Astrocyte of the spinal cord (primary cell): ENCODE measurements around the gene KIAA2012.

Experiments
- DNase-seq: peaks from one replicate; pipeline ENCODE4 v3.0.0; 2011; ENCODE audit warnings: low read depth, low spot score
- H3K4me3 ChIP-seq: 2 replicates; pipeline ENCODE4 v1.5.1; 2011; ENCODE audit warnings: low read depth, mild to moderate bottlenecking, low read length, moderate library complexity
- CTCF ChIP-seq: IDR thresholded peaks from 2 replicates; pipeline ENCODE4 v1.5.1; 2012; ENCODE audit warnings: low read depth, mild to moderate bottlenecking, low read length, inconsistent platforms
- in situ Hi-C: cut with HindIII; loops from 2 replicates; pipeline ENCODE4 v1.10.0; 2017; ENCODE audit warnings: low sequenced_read_pairs

Gene KIAA2012

GRCh38 chr2:202157211-202157990 lies 84.3 kb downstream of the KIAA2012 start:
- no peak for TF ChIP-seq CTCF
- in situ Hi-C loops: no loop called here
- no peak overlapping the region for H3K4me3 ChIP-seq
- DNase-seq: no peak

GRCh38 chr2:202158796-202159195 lies 85.7 kb downstream of the KIAA2012 start:
- TF ChIP-seq CTCF: peak; percentile 60
- peak; percentile 37 for DNase-seq
- no peak overlapping the region for H3K4me3 ChIP-seq
- in situ Hi-C loops: no loop called here

GRCh38 chr2:202161151-202161835 lies 88.2 kb downstream of the KIAA2012 start:
- TF ChIP-seq CTCF: no peak
- no peak for DNase-seq
- in situ Hi-C loops: no loop called here
- H3K4me3 ChIP-seq: no peak overlapping the region

GRCh38 chr2:202164411-202164810 lies 91.4 kb downstream of the KIAA2012 start:
- no peak overlapping the region for H3K4me3 ChIP-seq
- TF ChIP-seq CTCF: no peak
- in situ Hi-C loops: no loop called here
- no peak for DNase-seq

GRCh38 chr2:202165208-202165607 lies 92.2 kb downstream of the KIAA2012 start:
- no peak for TF ChIP-seq CTCF
- no peak overlapping the region for H3K4me3 ChIP-seq
- in situ Hi-C loops: no loop called here
- no peak for DNase-seq

GRCh38 chr2:202165945-202166344 lies 92.9 kb downstream of the KIAA2012 start:
- H3K4me3 ChIP-seq: no peak overlapping the region
- no peak for DNase-seq
- TF ChIP-seq CTCF: no peak
- in situ Hi-C loops: no loop called here
